IPS DF 19.7 (cell line): Measurements from ENCODE around the gene ABCC1.

ENCODE experiments used
- DNase-seq: peaks from one replicate; pipeline ENCODE4 v3.0.0-alpha.2; 2013; ENCODE audit warnings: low read depth, low spot score

ABCC1 gene

DNA sequence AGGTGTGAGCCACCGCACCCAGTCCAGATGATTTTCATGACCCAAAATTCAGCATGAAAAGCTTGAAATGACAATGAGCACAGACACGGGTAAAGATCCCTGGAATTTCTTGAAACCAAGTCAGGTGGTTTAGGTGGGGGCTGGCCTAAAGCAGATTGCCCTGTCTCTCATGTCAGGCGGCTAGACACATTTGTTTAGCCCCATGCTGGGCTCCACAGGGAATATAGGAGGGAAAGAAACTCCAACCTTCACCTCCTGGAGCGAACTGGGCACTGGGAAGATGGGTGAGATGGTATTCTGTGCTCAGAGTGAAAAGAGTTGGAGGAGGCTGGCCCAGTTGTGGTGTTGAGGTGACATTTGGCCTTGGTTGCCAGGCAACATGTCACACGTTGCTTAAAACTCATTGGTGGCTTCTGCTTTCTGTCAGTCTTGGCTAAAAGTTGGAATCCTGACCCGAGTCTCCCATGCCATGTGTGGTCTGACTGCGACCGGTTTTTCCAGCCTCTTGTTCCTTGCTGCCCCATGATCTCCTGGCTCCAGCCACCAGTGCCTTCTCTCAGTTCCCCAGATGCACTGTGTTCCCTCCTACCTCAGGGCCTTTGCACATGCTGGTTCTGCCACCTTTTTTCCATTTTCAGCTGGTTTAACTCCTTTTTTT is 160.2 kb downstream of the ABCC1 start:
- no peak for DNase-seq

DNA sequence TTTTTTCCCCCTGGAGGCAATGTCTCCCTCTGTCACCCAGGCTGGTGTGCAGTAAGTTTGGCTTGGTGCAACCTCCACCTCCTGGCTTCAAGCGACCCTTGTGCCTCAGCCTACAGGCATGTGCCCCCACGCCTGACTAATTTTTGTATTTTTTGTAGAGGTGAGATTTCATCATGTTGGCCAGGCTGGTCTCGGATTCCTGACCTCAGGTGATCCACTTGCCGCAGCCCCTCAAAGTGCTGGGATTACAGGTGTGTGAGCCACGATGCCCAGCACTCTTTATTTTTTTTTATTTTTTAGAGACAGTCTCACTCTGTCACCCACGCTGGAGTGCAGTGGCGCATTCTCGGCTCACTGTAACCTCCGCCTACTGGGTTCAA is 160.7 kb downstream of the ABCC1 start:
- no peak for DNase-seq

DNA sequence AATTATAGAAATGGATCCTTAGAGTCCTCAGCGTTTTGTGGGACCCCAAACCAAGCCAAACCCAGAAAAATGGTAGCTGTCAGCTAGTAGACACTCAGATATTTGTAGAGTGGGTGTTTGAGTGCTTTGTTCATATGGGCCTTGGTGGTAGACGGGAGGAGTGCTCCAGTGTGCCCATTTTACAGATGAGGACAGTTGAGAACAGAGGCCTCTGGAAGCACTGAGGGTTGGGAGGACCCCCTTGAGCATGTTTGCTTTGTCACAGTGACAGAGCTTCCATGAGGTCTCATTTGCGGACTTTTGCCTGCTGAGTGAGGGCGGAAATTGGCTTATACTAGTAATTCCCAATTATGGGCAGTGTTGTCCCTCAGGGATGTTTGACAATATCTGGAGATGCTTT is 162.2 kb downstream of the ABCC1 start:
- DNase-seq, result no peak

DNA sequence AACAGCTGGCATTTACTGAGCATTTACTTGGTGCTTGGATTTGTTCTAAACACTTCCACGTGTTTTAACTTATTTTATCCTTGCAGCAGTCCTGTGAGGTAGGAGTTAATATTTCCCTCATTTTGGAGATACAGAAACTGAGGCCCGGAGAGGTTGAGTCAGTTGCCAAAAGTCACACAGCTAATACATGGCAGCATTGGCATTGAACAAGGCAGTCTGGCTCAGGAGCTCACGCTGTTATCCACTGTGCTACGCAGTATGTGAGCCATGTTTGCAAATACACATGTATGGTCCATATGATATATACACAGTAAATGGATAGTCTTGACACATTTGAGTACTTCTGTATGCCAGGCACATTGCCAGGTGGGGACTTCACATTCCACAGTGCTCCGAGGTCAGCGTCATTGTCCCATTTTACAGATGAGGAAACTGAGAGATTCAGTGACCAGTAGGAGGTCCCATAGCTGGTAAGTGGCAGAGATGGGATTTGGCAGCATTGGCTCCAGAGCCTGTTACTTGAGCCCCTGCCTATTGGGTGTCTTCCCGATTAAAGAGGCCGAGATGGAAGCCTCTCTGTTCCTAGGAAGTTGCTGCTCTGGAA is 163.1 kb downstream of the ABCC1 start:
- DNase-seq, result no peak

DNA sequence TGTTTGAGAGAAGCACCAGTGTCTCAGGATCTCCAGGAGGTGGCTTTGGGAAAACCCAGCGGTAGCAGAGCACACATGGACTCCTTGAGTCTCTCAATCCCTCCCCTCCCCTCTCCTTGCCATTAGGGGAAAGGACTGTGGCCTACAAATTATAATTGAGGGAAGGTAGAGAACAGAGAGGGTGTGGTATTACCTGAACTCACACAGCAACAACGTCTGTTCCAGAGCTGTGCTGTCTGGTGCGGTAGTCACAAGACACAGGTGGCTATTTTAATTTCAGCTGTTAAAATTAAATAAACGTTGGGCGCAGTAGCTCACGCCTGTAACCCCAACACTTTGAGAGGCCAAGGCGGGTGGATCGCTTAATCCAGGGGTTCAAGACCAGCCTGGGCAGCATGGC is 163.7 kb downstream of the ABCC1 start:
- no peak for DNase-seq

DNA sequence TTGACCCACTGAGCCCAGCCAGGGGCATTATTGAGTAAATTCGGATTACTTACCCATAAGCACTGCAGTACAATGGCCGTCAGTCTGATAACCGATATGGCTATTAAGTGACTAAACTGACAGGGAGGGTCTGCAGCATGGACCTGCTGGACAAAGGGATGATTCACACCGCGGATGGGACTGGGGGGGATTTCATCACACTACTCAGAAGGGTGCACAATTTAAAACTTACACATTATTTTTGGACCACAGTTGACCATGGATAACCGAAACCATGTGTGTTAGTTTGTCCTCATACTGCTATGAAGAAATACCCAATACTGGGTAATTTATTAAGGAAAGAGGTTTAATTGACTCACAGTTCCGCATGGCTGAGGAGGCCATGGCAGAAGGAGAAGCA is 167.4 kb downstream of the ABCC1 start:
- no peak for DNase-seq

DNA sequence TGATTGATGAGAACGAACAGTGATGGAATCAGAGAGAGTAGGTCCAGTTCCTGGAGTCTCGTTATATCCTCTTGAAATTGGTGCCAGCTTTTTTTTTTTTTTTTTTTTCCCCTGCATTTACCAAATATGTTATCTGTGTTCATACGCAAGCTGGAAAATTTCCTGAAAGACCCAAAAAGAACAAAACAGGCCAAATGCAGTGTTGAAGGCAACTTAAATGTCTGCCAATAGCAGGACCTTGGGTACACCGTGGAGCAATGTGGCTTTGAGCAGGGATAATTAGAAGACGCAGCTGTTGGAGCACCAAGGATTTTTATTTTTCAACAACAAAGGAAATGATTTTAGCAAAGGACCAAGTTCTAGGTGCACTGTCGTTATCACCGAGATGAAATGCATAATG is 168.9 kb downstream of the ABCC1 start:
- DNase-seq, result no peak

DNA sequence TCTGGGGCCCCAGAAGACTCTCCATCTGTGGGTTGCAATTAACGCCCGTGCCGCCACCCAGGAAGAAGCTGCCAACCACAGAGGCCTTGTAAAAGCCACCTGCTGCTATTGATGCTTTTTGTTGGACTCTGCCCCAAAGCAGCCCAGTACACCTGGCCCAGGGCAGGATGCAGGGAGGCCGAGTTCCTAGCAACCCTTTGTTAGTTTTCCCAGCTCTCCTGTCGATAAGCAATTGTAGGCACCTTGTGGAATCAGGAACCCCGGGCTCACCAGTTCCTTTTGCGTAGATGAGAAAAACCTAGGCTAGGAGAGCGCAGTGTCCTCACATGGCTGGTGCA is 170.6 kb downstream of the ABCC1 start:
- DNase-seq, result no peak

DNA sequence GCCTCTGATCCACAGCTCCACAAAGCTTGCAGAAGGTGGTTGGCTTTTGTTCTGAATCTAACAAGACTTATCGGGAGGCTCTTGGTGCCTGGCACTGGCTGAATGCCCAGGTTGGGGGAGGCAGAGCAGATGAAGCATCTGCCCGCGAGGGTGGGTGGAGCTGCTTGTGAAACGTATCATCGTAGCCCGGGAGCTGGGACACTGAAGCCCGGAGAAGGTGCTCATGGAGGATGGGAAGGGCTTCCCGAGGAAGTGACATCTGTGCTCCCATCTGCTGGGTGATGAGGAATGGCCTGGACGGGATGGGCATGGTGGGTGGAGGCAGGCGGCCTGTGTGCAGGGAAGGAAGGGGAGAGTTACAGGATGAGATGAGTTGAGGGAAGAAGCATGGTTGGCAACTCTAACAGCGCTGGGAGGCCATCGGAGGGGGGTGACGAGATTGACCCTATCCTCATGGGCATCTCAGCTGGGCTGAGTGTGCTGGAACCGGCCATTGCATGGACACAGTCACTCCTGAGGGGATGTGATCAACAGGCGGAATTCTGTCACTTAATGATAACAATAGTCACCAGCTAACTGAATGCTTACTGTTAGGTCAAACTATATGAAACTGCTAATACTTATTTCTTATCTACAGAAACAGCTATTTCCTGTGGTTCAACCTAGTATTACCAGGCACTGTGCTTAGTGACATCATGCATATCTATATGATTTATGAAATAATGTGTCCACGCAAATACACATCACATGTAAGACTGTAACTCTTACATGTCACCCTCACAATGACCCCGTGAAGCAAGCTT is 171.2 kb downstream of the ABCC1 start:
- DNase-seq, result no peak

DNA sequence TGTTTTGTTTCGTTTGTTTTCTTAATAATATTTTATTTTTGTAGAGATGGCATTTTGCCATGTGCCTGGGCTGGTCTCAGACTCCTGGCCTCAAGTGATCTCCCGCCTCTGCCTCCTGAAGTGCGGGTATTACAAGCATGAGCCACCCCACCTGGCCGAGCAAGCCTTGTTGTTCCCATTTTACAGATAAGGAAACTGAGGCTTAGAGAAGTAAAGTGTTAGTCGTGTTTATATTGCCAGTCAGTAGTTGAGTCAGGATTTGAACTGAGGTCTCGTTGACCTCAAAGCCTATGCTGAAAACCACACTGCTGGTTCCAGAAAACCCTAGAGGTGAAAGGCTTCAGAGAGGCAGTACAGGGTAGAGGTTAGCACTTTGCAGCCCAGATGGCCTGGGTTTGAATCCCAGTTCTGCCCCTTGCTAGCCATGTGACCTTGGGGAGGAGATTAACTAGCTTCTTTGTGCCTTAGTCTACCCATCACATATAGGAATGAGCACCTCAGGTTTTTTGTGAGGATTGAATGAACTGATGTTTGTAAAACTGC is 171.8 kb downstream of the ABCC1 start:
- DNase-seq, result no peak

DNA sequence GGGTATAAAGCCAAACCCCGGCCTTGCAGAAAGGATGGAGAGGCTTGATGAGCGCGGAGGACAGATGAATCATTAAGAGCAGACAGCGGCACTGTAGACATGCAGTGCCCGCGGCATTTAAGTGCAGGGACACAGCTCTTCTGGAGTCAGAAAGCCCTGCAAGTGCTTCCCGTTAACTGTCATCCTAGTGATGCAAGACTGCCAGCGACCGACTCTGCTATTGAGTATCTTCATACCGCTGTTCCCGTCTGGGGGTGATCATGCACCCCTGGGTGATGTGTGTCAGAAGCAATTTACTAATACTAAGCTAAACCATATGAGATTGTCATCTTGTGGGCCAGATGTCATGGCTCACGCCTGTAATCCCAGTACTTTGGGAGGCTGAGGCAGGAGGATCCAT is 172.8 kb downstream of the ABCC1 start:
- no peak for DNase-seq

DNA sequence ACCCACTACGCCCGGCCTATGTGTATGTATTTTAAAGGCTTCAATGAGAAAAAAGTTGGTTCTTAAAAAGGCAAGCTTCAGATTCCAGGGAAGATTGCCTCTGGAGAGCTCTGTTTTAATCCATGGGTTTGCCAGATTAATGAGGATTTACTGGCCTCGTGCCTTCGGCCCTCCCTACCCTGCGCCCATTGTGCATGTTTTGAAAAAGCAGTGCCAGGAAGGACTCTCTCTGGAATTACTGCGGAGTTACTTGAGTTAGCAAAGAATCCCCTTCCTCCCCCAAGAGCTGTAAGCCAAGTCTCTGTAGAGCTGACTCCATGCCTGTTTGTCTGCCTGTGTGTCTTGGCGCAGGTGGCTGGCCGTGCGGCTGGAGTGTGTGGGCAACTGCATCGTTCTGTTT is 175.0 kb downstream of the ABCC1 start:
- DNase-seq, result no peak

DNA sequence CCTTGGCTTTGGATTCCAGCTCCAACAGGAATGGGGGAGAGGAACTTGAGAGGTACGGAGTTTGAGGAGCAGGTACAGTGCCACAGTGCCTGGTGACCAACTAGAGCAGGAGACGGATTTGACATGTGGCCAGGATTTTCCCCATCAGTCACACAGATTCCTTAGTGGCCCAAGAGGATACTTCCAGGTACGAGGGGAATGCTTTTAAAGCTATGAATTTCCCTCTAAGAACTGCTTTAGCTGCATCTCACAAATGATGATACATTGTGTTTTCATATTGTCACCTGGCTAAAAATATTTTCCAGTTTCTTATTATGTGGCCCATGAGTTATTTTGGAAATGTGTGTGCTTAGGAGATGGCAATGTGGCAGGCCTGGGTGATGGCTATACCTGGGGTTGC is 175.6 kb downstream of the ABCC1 start:
- no peak for DNase-seq

DNA sequence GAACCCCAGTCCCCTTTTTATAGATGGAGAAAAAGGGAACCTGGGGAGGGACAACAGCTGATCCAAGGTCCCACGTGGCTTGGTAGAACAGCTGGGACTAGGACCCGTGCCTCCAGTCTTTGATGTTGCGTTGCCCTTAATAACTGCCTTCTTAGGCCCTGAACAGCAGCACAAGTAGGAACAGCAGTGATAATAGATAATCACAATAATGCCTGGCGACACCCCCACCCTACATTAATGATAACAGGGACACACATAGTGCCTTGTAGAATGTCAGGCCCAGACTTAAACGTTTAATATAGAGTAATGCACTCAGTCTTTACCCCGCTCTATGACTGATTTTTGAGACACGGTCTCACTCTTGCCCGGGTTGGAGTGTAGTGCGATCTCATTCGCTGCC is 177.5 kb downstream of the ABCC1 start:
- no peak for DNase-seq

DNA sequence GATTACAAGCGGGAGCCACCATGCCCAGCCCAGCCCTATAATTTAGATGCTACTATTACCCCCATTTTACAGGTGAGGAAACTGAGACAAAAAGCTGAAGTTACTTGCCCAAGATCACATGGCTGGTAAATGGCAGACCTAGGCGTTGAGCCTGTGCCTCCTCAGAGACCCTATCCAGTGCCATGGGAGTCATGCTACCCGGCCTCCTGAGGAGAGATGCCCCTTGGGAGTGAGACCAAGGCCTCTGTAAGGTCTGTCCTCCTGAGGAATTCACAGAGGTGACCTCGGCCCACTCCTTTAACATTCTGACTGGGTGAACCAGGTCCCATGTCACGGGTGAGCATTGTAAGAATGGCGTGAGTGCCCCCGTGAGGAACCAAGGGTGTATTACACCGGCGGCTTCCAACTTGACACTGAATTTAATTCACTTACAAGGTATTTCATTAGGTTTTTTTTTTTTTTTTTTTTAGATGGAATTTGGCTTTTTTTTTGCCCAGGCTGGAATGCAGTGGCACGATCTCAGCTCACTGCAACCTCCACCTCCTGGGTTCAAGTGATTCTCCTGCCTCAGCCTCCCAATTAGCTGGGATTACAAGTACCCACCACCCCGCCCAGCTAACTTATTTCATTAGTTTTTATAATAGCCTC is 178.2 kb downstream of the ABCC1 start:
- peak; percentile 45 for DNase-seq

DNA sequence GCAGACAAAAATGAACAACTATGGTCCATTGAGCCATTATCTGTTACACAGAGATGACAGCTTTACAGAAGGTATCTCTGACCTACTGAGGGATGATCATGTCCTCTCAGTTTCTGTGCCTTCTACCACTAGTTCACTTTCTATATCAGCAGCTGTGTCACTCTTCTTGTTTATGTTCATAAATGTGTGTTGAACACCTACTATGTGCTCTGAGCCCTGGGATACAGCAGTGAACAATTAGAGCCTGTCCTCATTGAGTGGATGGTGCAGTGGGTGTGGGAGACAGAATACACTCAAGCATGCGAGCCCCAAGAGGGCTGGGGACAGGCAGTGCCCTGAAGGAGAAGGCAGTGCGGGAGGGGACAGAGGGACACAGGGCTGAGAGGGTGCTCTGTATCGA is 181.8 kb downstream of the ABCC1 start:
- DNase-seq, result no peak

DNA sequence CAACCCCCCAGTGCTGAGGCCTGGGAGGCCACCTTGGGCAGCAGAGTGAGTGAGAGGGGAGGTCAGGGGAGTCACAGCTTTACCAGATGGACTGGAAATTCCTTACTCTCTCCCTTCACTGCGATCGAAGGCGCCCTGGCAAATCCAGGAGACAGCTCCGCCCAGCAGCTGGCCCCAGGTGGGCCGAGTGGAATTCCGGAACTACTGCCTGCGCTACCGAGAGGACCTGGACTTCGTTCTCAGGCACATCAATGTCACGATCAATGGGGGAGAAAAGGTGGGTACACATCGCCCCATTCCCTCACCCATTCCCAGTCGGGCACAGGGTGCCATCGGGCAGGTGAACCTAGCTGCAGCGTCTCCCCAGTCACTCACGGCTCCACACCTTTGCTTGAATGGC is 182.2 kb downstream of the ABCC1 start:
- DNase-seq, result no peak

DNA sequence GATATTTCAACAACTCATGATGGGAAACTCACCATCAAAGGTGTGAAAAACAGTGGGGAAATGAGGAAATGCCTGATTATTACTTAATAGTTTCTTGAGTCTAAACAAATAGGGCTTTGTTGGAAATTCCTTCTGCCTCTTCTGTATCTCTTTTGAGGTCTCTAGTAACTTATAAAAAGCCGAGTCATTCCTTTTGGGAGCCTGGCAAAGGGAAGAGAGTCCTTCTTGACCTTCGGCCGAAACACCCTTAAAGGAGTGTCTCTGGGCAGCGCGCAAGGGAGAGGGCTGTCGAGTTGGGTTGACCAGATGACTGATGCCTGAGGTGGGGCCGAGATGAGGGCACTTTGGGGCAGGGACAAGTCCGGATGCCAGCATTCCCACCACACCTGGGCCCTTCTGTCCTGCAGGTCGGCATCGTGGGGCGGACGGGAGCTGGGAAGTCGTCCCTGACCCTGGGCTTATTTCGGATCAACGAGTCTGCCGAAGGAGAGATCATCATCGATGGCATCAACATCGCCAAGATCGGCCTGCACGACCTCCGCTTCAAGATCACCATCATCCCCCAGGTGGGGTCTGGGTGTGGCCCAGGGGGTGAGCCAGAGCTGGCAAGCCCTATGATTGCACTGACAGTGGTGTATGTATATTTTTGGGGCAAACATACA is 184.7 kb downstream of the ABCC1 start:
- no peak for DNase-seq

DNA sequence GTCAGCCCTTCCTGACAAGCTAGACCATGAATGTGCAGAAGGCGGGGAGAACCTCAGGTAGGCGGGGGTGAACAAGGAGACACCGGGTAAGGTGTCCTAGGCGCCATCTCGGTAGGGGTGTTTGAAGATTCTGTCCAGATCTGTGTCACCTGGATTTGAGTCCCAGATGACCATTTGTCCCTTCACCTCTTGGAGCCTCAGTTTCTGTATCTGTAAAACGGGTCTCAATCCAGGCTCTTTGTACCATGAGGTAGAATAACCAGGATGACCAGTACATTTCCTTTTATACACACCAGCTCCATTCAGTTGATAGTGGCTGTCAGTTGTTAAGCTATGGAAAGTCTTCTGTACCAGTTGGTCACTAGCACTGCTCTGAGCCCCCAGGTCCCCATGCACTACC is 187.2 kb downstream of the ABCC1 start:
- no peak for DNase-seq

DNA sequence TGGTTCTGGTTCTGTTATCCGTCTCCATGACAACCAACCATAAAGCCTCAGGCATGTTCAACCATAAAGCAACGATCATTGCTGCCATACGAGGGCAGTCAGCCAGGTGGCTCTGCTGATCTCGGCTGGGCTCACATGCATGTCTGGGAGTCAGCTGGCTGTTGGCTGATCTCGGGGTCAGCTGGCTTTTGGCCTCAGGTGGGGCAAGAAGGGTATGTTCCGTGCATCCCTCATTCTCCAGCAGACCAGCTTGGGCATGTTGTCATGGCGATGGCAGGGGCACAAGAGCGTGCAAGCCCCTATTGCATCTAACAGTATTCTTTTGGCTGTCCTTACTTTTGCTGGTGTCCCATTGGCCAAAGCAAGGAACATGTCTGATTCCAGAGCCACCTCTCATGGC is 187.7 kb downstream of the ABCC1 start:
- DNase-seq, result no peak

DNA sequence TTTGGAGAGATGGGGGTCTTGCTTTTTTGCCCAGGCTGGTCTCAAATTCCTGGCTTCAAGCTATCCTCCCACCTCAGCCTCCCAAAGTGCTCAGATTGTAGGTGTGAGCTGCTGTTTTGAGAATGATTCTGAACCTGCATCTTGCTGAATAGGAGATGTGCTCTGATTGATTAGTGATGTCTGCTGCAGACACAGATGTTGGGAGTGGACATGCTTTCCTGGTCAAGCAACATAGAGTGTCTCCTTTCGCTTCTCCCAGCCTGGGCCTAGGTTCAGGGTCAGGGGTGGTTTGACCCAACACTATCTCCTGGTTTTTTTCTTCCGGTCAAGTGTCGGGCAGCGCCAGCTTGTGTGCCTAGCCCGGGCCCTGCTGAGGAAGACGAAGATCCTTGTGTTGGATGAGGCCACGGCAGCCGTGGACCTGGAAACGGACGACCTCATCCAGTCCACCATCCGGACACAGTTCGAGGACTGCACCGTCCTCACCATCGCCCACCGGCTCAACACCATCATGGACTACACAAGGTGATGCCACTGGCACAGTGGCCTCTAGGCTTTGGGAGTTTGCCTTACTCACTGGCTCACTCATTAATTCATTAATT is 188.7 kb downstream of the ABCC1 start:
- DNase-seq, result no peak

DNA sequence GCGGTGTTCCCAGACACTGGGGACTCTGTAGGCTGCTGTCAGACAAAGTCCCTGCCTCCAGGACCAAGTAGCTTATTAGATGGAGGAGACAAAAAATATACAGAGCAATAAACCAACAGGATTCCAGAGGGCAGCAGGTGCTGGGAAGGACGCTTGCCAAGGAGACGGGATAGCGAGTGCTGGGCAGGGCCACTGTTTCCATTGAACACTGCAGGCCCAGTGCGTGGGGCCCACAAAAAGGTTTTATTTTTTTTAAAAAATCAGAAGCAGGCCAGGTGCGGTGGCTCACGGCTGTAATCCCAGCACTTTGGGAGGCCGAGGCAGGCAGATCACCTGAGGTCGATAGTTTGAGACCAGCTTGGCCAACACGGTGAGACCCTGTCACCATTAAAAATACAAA is 189.6 kb downstream of the ABCC1 start:
- DNase-seq, result no peak
